SW 1271 (cell line): ENCODE results near the gene ACY1.
"Not testable (repeated sequence)": the region's sequence is repeated elsewhere in the genome, so short reads cannot be mapped to it uniquely, and the experiment has no call there.

Experiments used
- DNase-seq, 2 experiments: peaks; one replicate each; lab custom pipeline; 2025; lab: John Stamatoyannopoulos, UW

The ACY1 gene

GRCh38 chr3:51983578-51984268 is 388 bp downstream of the ACY1 start:
- no peak for DNase-seq

DNA sequence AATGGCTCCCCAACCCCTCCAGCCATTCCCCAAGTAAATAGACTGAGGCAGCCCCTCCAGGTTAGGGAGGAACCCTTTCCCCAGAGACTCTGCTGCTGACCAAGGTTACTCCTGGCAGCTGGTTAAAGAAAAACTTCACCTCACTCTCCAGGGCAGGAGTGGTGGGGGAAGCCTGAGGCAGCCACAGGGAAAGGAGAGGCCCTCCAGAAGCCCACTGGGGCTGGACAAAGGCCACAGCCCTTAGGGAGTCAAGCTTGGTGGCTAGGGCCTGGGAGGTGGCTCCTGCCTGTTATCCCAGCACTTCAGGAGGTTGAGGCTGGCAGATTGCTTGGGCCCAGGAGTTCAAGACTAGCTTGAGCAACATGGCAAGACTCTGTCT is 923 bp downstream of the ACY1 start:
- no peak for DNase-seq

DNA sequence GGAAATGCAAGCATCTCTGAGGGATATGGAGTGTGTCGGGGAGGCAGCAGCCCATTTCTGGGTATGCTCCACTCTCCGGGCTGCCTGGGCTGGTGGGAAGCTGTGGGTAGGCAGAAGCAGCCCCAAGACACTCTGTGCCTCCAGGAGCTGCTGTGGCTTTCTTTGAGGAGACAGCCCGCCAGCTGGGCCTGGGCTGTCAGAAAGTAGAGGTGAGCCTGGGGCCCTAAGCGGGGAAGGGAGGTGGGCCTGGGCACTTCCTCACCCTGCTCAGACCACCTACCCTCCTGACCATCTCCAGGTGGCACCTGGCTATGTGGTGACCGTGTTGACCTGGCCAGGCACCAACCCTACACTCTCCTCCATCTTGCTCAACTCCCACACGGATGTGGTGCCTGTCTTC is 1.7 kb downstream of the ACY1 start:
- DNase-seq: no peak

DNA sequence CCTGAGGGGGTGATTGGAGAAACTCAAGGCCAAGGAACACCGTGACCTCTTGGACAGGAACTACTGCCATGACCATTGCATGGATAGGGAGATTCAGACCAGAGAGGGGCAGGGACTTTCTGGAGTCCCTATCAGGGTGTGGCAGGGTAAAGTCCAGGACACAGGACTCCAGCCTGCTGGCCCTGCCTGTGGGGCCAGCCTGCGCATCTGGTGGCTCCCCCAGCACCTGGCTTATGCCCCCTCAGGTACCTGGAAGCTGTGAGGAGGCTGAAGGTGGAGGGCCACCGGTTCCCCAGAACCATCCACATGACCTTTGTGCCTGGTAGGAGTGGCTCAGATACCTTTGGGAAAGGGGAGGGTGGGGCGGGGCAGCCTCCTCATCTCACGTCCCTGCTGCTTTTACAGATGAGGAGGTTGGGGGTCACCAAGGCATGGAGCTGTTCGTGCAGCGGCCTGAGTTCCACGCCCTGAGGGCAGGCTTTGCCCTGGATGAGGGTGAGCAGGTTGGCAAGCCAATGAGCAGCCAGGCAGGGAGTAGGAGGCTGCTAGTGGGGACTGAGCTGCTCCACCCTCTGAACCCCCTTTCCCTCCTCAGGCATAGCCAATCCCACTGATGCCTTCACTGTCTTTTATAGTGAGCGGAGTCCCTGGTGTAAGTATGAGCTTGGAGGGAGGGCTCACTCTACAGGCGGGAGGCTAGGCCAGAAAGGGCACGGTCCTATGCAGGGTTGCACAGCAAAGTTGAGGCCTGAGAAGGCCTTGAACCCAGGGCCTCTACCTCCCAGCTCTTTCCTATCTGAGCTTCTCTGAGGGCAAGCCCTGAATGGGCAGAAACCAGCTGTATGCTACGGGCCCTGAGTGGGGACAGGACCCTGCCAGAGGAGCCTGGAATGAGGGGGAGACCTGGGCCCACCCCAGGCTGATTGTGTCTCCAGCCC is 2.9 kb downstream of the ACY1 start:
- DNase-seq: no peak

DNA sequence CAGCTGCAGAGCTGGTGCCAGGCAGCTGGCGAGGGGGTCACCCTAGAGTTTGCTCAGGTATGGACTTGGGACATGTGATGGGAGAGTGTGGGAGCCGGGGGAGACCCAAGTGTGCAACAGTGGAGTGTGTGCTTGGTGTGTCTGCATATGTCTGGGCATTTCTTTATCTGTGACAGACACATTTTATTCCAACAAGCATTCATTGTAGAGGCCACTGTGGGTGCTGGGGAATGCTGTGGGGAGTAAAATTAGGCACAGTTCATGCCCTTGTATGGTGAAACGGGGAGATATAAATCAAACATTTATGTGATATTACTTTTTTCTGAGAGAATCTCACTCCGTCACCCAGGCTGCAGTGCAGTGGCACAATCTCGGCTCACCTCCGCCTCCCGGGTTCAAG is 4.2 kb downstream of the ACY1 start:
- DNase-seq: no peak

GRCh38 chr3:51988286-51989146 is 5.2 kb downstream of the ACY1 start:
- no peak for DNase-seq

DNA sequence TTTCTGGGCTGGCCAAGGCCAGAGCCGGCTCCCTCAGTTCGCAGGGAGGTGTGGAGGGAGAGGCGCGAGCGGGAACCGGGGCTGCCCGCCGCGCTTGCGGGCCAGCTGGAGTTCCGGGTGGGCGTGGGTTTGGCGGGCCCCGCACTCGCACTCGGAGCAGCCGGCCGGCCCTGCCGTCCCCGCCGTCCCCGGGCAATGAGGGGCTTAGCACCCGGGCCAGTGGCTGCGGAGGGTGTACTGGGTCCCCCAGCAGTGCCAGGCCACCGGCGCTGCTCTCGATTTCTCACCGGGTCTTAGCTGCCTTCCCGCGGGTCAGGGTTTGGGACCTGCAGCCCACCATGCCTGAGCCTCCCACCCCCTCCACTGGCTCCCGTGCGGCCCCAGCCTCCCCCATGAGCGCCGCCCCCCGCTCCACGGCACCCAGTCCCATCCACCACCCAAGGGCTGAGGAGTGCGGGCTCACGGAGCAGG is 7.2 kb downstream of the ACY1 start:
- DNase-seq: not testable (repeated sequence)

DNA sequence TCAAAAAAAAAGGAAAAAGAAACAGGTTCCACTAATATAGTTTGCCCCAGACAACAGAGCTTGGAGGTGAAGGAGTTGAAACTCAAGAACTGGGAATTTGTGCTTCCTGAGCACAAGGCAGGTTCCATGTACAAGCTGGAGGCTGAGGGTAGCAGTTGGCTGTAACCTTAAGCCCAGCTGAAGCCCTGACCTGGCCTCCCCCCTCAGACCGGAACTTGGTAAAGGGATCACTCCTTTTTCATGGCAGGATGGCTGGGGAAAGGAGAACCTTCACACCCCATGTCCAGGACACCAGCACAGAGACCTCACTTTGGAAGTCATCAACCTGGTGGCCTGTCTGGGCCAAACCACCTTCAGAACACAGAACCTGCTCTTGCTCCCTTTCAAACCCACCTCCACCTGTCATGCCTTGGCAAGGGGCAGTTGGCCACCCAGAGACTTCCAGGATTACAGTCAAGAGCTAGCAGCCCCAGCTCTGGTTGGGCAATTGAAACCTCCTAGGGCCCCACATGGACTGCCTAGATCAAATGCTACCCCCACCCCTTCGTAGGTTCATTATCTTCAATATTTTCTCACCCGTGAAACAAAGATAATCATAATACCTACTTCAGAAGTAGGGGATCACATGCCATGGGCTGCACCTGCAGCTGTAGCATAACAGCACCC is 8.8 kb downstream of the ACY1 start:
- DNase-seq: no peak

DNA sequence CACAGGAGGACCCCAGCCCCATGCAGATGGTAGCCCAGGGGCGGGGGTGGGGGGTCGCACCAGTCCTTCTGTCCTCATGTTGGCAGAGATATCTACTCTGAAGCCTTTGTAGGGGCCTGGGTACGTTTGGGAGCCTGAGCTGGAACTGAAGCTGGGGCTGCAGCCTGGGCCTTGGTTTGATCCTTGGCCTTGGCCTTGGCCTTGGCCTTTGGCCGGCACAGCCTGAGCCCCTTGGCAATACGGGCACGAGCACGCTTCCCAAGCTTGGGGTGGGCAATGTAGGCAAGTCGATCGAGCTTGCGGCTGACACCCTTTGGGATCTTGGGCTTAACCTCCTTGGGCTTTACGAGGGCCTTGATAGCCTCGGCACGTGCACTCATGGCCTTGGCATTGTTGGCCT is 10.3 kb downstream of the ACY1 start:
- DNase-seq: not testable (repeated sequence)

- DNase-seq: no peak
Measured at GRCh38 chr3:51994530-51994929, 11.2 kb downstream of the ACY1 start.

DNA sequence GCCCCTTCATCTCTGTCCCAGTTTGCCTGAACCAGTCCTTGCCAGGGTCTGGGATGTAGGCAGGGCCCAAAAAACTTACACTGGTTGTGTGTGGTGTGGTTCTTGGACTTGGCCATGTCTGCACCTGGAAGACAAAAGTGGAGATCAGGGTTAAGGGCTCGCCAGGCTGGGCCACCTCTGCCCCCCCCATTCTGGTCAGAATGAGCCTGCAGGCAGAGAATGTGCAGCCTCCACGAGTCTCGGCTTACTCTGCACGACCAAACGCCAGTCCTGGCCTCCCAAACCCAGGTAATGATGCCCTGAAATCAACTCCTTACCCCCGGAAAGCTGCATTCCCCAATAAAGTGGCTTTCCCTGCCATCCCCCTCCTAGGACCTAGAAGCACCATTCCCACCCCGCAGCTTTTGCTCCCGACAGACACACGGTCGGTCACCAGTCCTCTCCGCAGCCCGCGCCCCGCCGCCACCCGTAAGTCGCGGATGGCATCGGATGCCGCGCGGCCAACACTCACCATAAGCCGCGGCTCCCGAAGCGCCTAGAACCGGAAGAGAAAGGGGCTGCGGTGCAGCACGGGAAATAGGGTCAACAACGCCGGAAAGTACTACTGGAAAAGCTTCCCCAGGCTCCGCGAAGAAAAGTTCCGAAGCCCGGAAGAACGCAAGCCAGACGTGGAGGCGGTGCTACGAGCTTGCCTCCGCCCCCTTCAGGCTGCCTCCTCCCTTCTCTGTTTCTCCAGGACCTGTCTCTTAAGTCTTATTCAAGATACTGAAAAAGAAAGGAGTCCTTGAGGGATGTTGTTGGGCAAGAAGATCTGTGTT is 12.2 kb downstream of the ACY1 start, which contains the start of gene RPL29:
Gene RPL29 (minus strand): TSS at position 550 of the 818 bp plus-strand sequence. CDS start 434 bp downstream, at position 116.
- DNase-seq: peak; percentile 48 to 86

DNA sequence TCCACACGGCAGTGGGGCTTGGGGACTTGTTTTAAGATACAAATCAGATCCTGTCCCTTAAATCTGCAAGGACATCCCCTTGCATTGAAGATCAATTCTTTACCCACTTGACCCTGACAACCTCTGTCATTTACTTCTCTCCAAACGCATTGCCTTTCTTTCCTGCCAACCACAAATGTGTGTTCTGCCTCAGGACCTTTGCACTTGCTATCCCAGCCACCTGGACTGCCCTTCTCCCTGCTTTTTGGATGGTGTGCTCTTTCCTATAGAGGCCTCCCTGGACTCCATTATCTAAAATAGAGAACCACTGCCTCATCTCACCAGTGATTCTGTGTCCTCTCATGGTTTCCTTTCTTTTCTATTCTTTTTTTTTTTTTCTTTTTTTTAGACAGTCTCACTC is 13.8 kb downstream of the ACY1 start:
- DNase-seq: no peak

GRCh38 chr3:51997935-51998596 is 14.7 kb downstream of the ACY1 start:
- peak in 1 of 2 experiments; percentile 13 for DNase-seq

DNA sequence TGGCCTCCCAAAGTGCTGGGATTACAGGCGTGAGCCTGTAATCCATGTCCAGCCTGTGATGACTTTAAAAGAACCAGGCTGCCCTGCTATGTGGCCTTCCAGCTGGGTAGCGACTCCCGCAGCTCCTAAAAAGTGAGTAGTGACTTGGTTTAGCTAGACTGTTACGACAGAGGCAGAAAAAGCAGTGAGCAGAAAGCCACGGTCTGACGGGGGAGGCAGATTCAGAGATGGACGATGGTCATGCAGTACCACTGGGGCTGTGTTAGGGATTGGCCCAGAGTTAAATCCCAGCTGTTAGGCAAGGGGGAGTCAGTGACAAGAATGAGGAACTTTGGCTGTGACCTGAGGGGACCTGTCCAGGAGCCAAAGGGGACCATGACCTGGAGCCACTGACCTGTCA is 15.4 kb downstream of the ACY1 start:
- DNase-seq: no peak

DNA sequence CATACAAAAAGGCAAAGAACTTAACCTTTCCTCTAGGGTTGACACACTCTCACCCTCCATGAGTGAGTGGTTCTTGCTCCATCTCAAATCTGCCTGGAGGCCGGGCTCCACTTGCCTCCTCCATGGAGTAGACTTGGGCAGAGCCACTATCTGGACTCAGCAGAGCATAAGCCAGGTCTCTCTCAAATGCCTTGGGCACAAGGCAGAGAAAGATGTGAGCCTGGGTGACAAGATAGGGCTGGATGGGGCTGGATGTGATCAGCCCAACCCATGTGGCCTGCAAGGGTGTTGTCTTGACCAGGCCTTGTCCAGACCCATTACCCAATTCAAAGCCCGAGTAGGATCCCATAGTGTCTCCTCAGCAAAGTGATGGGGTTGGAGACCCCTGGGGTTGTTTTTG is 16.5 kb downstream of the ACY1 start:
- DNase-seq: no peak

GRCh38 chr3:52001443-52001974 is 18.2 kb downstream of the ACY1 start:
- DNase-seq: peak; percentile 4 to 47

DNA sequence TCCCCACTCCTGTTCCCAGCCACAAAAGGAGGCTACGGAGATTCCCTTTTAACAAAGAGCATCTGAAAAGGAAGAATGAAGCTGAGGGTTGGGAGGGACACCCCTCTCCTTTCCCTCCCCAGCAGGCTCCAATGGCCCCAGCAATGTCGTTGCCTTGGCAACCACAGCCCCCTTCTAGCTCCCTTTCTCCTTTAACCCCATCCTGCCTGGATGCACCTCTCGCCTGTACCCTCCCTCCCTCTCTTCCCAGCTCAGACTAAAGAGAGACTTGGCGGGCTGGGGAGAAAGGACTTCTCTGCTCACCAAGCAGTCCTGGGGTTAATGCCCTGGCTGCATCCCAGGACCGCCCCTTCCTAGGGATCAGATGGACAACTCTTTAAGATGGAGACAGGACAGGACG is 19.4 kb downstream of the ACY1 start:
- DNase-seq: no peak

GRCh38 chr3:52004163-52004787 is 20.9 kb downstream of the ACY1 start:
- DNase-seq: no peak

DNA sequence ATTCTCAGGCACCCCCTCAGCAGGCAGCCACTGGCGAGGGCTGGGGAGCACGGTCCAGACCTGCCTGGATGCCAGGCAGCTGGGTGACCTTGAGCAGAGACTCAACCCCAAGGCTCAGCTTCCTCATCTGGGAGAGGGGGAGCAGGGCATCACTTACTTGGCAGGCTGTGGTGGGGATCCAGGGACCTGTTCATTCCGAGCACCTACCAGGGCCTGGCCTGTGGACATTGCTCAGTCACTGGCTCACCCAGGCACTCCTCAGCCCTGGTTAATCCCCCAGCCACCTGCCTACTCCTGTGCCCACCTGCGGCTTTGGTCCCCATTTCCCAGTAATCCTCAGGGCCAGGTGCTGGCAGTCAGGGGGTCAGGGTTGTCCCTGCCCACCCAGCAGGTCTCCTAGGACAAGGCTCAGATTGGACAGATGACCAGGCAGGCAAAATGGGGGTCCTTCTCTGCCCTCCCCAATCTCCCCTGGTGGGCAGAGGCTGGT is 21.6 kb downstream of the ACY1 start:
- DNase-seq: no peak
